22Rv1 (cell line): ENCODE results near the gene PARP8.

Experiments
- H3K27ac ChIP-seq: fragments of 450-650 bp; 2 replicates; pipeline ENCODE4 v1.5.1; 2017
- CTCF ChIP-seq: fragments of 450-650 bp; IDR thresholded peaks from 2 replicates; pipeline ENCODE4 v1.5.1; 2017; ENCODE audit warnings: mild to moderate bottlenecking
- ZFX ChIP-seq: fragments of 450-650 bp; IDR thresholded peaks from 2 replicates; pipeline ENCODE4 v1.6.1; 2017; ENCODE audit warnings: antibody characterized with exemption, borderline replicate concordance

PARP8 gene

DNA sequence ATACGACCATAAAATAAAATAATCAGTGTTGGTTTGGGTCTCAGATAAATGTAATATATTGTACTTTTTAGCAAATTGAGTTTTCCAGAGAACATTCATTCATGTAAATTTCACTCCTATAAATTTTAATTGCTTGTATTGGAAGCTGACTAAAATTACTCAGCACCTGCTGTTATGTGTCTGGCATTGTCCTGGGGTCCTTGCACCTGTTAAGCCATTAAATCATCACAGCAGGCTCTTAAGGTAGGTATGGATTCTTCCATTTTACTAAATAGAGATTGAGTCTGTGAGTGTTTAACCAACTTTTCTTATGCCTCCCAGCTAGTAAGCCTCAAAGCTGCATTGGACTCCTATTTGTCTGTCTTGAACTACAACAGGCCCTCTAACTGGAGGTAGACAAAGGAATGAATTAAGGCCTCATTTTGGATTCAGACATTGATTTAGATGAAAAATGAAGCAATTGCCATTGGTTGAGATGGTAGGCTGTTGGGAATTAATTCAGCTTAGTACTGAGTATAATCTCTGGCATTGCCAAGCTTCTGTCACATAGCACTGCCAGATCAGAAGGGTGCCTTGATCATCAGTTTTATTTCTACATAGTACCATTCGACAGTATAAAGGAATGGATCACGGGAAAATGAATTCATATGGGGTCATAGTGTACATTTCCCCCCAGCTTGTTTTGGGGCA lies 78.9 kb downstream of the PARP8 start:
- TF ChIP-seq ZFX, result no peak
- no peak for TF ChIP-seq CTCF
- no peak overlapping the region for H3K27ac ChIP-seq

GRCh38 chr5:50749181-50749580 lies 82.7 kb downstream of the PARP8 start:
- TF ChIP-seq CTCF (no peak), ZFX (no peak)
- H3K27ac ChIP-seq, result no peak overlapping the region

- no peak overlapping the region for H3K27ac ChIP-seq
- TF ChIP-seq CTCF, result no peak
- TF ChIP-seq ZFX, result no peak
These were observed 83.4 kb downstream of the PARP8 start for GRCh38 chr5:50749873-50750272.

DNA sequence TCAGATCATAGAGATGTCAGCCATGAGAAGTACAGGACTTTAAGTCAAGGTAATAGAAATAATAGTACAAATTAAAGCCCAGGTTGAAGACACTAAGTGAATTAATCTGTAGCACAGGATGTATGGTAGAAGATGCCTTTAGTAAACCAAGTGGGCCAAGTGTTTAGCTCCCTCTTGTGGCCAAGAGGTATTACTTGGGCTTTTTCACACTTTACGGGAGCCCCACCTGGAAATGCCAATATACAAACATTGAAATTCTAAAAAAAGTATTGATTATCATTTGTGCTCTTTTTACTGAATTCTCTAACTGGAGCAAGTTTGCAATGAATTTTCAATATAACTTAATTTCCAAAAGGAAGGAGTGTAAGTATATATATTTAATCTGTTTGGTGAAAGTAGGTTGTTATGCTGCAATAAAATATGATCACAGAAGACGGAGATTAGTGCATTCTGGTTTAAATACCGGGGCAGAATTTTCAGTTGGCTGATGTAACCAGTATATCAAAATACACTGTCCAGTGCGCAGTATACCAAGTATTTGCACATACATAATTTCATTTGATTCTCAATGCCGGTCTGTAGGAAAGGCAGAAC lies 84.7 kb downstream of the PARP8 start:
- H3K27ac ChIP-seq, result no peak overlapping the region
- TF ChIP-seq CTCF (peak; percentile 93), ZFX (no peak)

DNA sequence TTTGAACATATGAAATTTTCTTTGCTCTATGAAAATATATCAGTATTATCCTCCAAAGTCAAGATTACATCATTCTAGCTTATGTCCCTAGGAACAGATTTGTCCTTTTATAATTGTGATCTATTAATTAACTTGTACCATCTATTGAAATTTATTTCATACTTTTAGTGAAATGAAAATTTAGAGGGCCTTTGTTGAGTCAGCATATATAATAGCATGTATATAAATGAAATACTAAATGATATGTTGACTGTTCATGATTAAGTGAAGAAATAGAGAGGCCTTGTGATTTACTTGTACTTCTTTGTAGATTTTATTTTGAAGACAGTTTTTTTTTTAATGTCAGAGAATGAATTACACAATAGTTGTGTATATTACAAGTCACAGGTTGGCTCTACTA lies 86.4 kb downstream of the PARP8 start:
- TF ChIP-seq CTCF (no peak), ZFX (no peak)
- no peak overlapping the region for H3K27ac ChIP-seq

- no peak overlapping the region for H3K27ac ChIP-seq
- TF ChIP-seq CTCF (no peak), ZFX (no peak)
These were observed 93.3 kb downstream of the PARP8 start for GRCh38 chr5:50759526-50760270.

DNA sequence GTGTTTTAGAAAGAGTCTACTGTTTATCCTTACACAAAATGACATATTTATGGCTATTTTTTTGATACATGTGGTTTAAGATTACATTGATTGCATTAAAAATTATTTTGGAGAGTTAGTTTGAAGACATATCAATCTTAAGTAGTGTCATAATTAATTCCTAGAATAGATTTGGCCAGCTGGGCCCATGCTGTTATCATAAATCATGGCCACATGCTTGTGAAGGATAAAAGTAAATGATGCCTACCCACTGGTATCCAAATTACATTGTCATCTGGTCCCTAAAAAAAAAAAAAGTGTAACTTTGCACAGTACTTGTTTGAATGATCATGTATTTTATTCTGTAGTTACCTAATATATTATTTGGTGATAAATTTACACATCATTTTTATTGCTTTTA lies 96.9 kb downstream of the PARP8 start:
- TF ChIP-seq ZFX (no peak), CTCF (no peak)
- no peak overlapping the region for H3K27ac ChIP-seq
